ENCODE data around the gene CD93.

Gene CD93

GRCh38 chr20:23035731-23036130 lies 50.4 kb downstream of the CD93 start:
- DNase-seq (ENCODE audit: low spot score), result no peak

- DNase-seq (ENCODE audit: low spot score), result no peak
These were observed 51.1 kb downstream of the CD93 start, which contains the start of gene SSTR4 for GRCh38 chr20:23034721-23035671. TSS of gene SSTR4 (plus strand) at chr20:23035312. CDS start at chr20:23035484, 172 bp downstream.

GRCh38 chr20:23033918-23034317 lies 52.2 kb downstream of the CD93 start:
- DNase-seq (ENCODE audit: low spot score), result no peak

- DNase-seq (ENCODE audit: low spot score), result no peak
These were observed 53.4 kb downstream of the CD93 start for GRCh38 chr20:23032750-23033078.

- DNase-seq (ENCODE audit: low spot score), result no peak
These were observed 53.9 kb downstream of the CD93 start for GRCh38 chr20:23032056-23032749.

- no peak for DNase-seq (ENCODE audit: low spot score)
These were observed 54.8 kb downstream of the CD93 start for GRCh38 chr20:23031346-23031745.

Data from CD4-positive, alpha-beta T cell treated with Interleukin-15 for 4 hours (primary cell).